K562 (cell line): ENCODE data around the gene CDC42BPB. TPM values are rescaled to one million over a fixed set of nuclear protein-coding genes. Genes with fewer than 3 reads are reported as not detected.

Source experiments
- ATAC-seq: fragments of 200-7000 bp; cut with Tn5 transposase; 3 replicates; pipeline ENCODE4 v1.9.1; 2020; ENCODE audit warnings: moderate library complexity
- BruUV-seq: library from RNA; stranded (reverse); fragments of 400-500 nt; replicated peaks from 2 replicates; lab custom pipeline; 2021; lab: Mats Ljungman, UMichigan
- CTCF ChIA-PET: fragments of 300-600 bp; formaldehyde crosslinking; extraction: SDS; loops from one replicate; lab custom pipeline; 2021; ENCODE audit warnings: low intra/inter-chr PET ratio; lab: Yijun Ruan, JAX
- POLR2A ChIA-PET: fragments of 300-600, 350-650 bp; sonication (Branson Sonifier 250); formaldehyde crosslinking; extraction: SDS; loops from one replicate; lab custom pipeline; 2021; ENCODE audit warnings: antibody characterized with exemption, inconsistent platforms; lab: Yijun Ruan, JAX
- DNase-seq, 4 experiments: peaks; one replicate each; pipeline versions ENCODE4 v3.0.0 to v3.0.0-alpha.2; 2011 to 2018; ENCODE audit warnings: low spot score in 3 of 4, mixed read lengths in 3 of 4; ENCODE audit errors: extremely low read depth in 1 of 4
- FAIRE-seq: peaks from 2 replicates; lab custom pipeline; 2011; peaks lifted over from hg19 to GRCh38; lab: Jason Lieb, UNC
- H2AFZ ChIP-seq: 2 replicates; pipeline ENCODE4 v1.6.0; 2011; ENCODE audit warnings: low read depth, low read length, control low read depth, inconsistent platforms
- H3K27ac ChIP-seq: fragments of 200-600 bp; 3 replicates; pipeline ENCODE4 v1.8.0; 2011; ENCODE audit warnings: low read depth, mild to moderate bottlenecking, control low read depth, inconsistent platforms, low read length, moderate library complexity, mixed read lengths; ENCODE audit errors: extremely low read depth
- H3K27me3 ChIP-seq, 2 experiments: fragments of 300-600 bp in 1 of 2; 2 replicates in 1 of 2; 3 replicates in 1 of 2; pipeline versions ENCODE4 v1.6.0 to v1.8.0; 2011; ENCODE audit warnings: inconsistent platforms in 2 of 2, low read length in 2 of 2, mild to moderate bottlenecking in 1 of 2, mixed read lengths in 1 of 2, moderate library complexity in 1 of 2; ENCODE audit not compliant: control insufficient read depth in 2 of 2, insufficient read depth in 2 of 2
- H3K36me3 ChIP-seq: fragments of 300-600 bp; 3 replicates; pipeline ENCODE4 v1.8.0; 2011; ENCODE audit warnings: mild to moderate bottlenecking, low read length, inconsistent platforms; ENCODE audit not compliant: control insufficient read depth, insufficient read depth
- H3K4me1 ChIP-seq, 2 experiments: fragments of 200-600 bp in 1 of 2; replicated peaks in 1 of 2; 2 replicates in 1 of 2; 3 replicates in 1 of 2; pipeline versions ENCODE4 v1.5.1 to v1.8.0; 2011; ENCODE audit warnings: inconsistent platforms in 2 of 2, low read length in 2 of 2, mild to moderate bottlenecking in 1 of 2, mixed read lengths in 1 of 2, moderate library complexity in 1 of 2; ENCODE audit not compliant: control insufficient read depth in 2 of 2, insufficient read depth in 2 of 2
- H3K4me2 ChIP-seq: 2 replicates; pipeline ENCODE4 v1.6.1; 2011; ENCODE audit warnings: low read length, control low read depth, inconsistent platforms, mixed read lengths; ENCODE audit not compliant: insufficient read depth
- H3K4me3 ChIP-seq: fragments of 200-600 bp; sonication (generic), shearing (Covaris generic); 2 replicates; pipeline ENCODE4 v1.5.1; 2016; ENCODE audit warnings: control low read depth, inconsistent platforms
- H3K79me2 ChIP-seq: fragments of 200-600 bp; 3 replicates; pipeline ENCODE4 v1.8.0; 2011; ENCODE audit warnings: low read length, inconsistent platforms; ENCODE audit not compliant: control insufficient read depth, insufficient read depth
- H3K9ac ChIP-seq, 2 experiments: 2 replicates each; pipeline versions ENCODE4 v1.6.0 to v1.6.1; 2011; ENCODE audit warnings: low read depth in 2 of 2, low read length in 2 of 2, control low read depth in 1 of 2, inconsistent platforms in 1 of 2, mild to moderate bottlenecking in 1 of 2, mixed read lengths in 1 of 2; ENCODE audit not compliant: insufficient read depth in 1 of 2
- H3K9me1 ChIP-seq: one replicate; pipeline ENCODE4 v1.6.0; 2011; ENCODE audit warnings: inconsistent platforms, mild to moderate bottlenecking, low read length, moderate library complexity; ENCODE audit not compliant: control insufficient read depth, insufficient read depth
- H3K9me3 ChIP-seq: replicated peaks from 2 replicates; pipeline ENCODE4 v1.5.1; 2011; ENCODE audit warnings: low read depth, low read length, inconsistent platforms; ENCODE audit not compliant: control insufficient read depth, insufficient read depth
- H4K20me1 ChIP-seq: replicated peaks from 2 replicates; pipeline ENCODE4 v1.6.1; 2011; ENCODE audit warnings: low read length, inconsistent platforms, mixed read lengths; ENCODE audit not compliant: control insufficient read depth, insufficient read depth
- ADNP ChIP-seq: fragments of 200-800 bp; sonication (Bioruptor generic); IDR thresholded peaks from 2 replicates; pipeline ENCODE4 v1.6.1; 2016; ENCODE audit warnings: missing genetic modification characterization, missing compliant biosample characterization
- ARHGAP35 ChIP-seq: fragments of 450-650 bp; IDR thresholded peaks from 2 replicates; pipeline ENCODE4 v1.6.1; 2018; ENCODE audit not compliant: partially characterized antibody
- CHCHD3 ChIP-seq: fragments of 250-450 bp; sonication (Bioruptor Pico); IDR thresholded peaks from 2 replicates; pipeline ENCODE4 v2.1.2; 2022; ENCODE audit warnings: mild to moderate bottlenecking
- E2F4 ChIP-seq: sonication (generic); formaldehyde crosslinking; IDR thresholded peaks from 2 replicates; pipeline ENCODE4 v1.8.0; 2022; ENCODE audit warnings: mild to moderate bottlenecking, low read depth, missing genetic modification reagents
- GTF2E2 ChIP-seq: fragments of 200-800 bp; sonication (Bioruptor generic); IDR thresholded peaks from 2 replicates; pipeline ENCODE4 v1.6.1; 2016; ENCODE audit warnings: missing genetic modification characterization, missing compliant biosample characterization
- HCFC1 ChIP-seq: IDR thresholded peaks from 2 replicates; pipeline ENCODE4 v1.6.1; 2012; ENCODE audit warnings: low read depth, low read length, improper control_type of control experiment
- HOXB6 ChIP-seq: fragments of 250-450 bp; sonication (Bioruptor Pico); IDR thresholded peaks from 2 replicates; pipeline ENCODE4 v1.5.1; 2022; ENCODE audit warnings: mild to moderate bottlenecking, borderline replicate concordance
- OTX1 ChIP-seq: fragments of 450-650 bp; formaldehyde crosslinking; IDR thresholded peaks from 2 replicates; pipeline ENCODE4 v1.4.0; 2022; ENCODE audit warnings: mild to moderate bottlenecking
- RBFOX2 ChIP-seq: fragments of 200-400 bp; formaldehyde crosslinking; IDR thresholded peaks from 2 replicates; pipeline ENCODE4 v1.6.1; 2017; ENCODE audit warnings: low read depth, mild to moderate bottlenecking, low read length, moderate library complexity
- SIN3A ChIP-seq, 2 experiments: fragments of 150-350 bp in 1 of 2; IDR thresholded peaks; 2 replicates each; pipeline ENCODE4 v1.6.1; 2011 to 2016; ENCODE audit warnings: borderline replicate concordance in 2 of 2, low read depth in 2 of 2, low read length in 2 of 2, mild to moderate bottlenecking in 2 of 2, moderate library complexity in 2 of 2; ENCODE audit not compliant: control insufficient read depth in 1 of 2
- STAT6 ChIP-seq: sonication (generic); formaldehyde crosslinking; IDR thresholded peaks from 2 replicates; pipeline ENCODE4 v1.8.1; 2023; ENCODE audit warnings: mild to moderate bottlenecking, missing genetic modification reagents
- ZNF518B ChIP-seq: fragments of 250-450 bp; sonication (Bioruptor Pico); IDR thresholded peaks from 2 replicates; pipeline ENCODE4 v1.5.0; 2021; ENCODE audit warnings: mild to moderate bottlenecking, moderate library complexity
- WGBS: fragments of 100-300 bp; shearing (Covaris generic); methylation state at CpG from one replicate; pipeline ENCODE4 v1.1.6; 2016; ENCODE audit warnings: low coverage, mixed read lengths; ENCODE audit not compliant: insufficient coverage; ENCODE audit errors: missing lambda C conversion rate; 5-methylcytosine and 5-hydroxymethylcytosine counted together
- in situ Hi-C: fragments of 300-500 bp; cut with MboI; formaldehyde crosslinking; loops from 4 replicates; pipeline ENCODE4 v1.15.0; 2018; ENCODE audit warnings: inconsistent platforms, mixed read lengths
- intact Hi-C: fragments of 100-400 bp; cut with micrococcal nuclease; formaldehyde crosslinking; loops from 2 replicates; pipeline ENCODE4 v1.14.2; 2022
- polyA plus RNA-seq, 8 experiments: library from polyadenylated mRNA; depleted of rRNA in 4 of 8; stranded (reverse) in 5 of 8; unstranded in 3 of 8; fragments of >200 nt; fragmentation: Nextera tagmentation in 2 of 8; fragmentation: Illumina TruSeq in 1 of 8; extraction: Ambion mirVana in 2 of 8; extraction: Trizol in 1 of 8; gene quantifications; 2 replicates each; pipeline versions ENCODE4 v1.2.1 to v1.2.3, GENCODE V29; 2011 to 2014; ENCODE audit warnings: inconsistent platforms in 1 of 8, missing spikeins in 1 of 8
- total RNA-seq, 7 experiments: library from RNA; depleted of rRNA in 6 of 7; stranded (reverse); fragments of >200 nt in 6 of 7; fragmentation: Illumina TruSeq in 2 of 7; extraction: Trizol in 2 of 7; gene quantifications; 2 replicates each; pipeline versions ENCODE4 v1.2.1 to v1.2.3, GENCODE V29; 2011 to 2021; ENCODE audit warnings: low replicate concordance in 1 of 7

The CDC42BPB gene
- total and polyA plus RNA-seq, 9 of the 15 experiments (the other 6 are each of a cell fraction or from before 2014, with no cell fraction given): 0.07 to 24.3 (median 12.6) TPM

GRCh38 chr14:102984336-102985102 lies 72.8 kb downstream of the CDC42BPB start:
- Histone ChIP-seq H3K9me3 (no peaks in the 10 kb centered on the region), H3K79me2 (no peaks in the 10 kb centered on the region), H3K27ac (no peak overlapping the region), H3K27me3 (no peaks in the 10 kb centered on the region), H4K20me1 (no peaks in the 10 kb centered on the region), H3K9ac (no peak overlapping the region), H3K4me3 (no peak overlapping the region), H2AFZ (no peak overlapping the region), H3K36me3 (peaks cover 14% of the 10 kb centered on the region; the same call in 1 of the 3 replicates), H3K4me1 (no peaks in the 10 kb centered on the region), H3K4me2 (no peak overlapping the region), H3K9me1 (peaks cover 3% of the 10 kb centered on the region)
- CTCF ChIA-PET: interaction anchor here (0.5 kb wide), 1 partner anchor 12 kb away, joined by 4 read pairs; no protein-coding TSS in a partner anchor
- in situ Hi-C loops: no loop called here
- no TSS peak for BruUV-seq
- ATAC-seq (no peak), FAIRE-seq (no peak), DNase-seq (no peak)
- POLR2A ChIA-PET: no interaction called here
- WGBS: 85% methylated on average over 11 of the region's 19 CpGs
- intact Hi-C loops: no loop called here
- TF ChIP-seq CHCHD3 (CRISPR knock-in tag) (no peak), SIN3A (IDR thresholded peaks at IDR 0.05; ENCODE audit: borderline replicate concordance in 2 of 2, control insufficient read depth in 1 of 2, low read depth in 2 of 2, low read length in 2 of 2) (no peak), STAT6 (CRISPR knock-in tag) (no peak), RBFOX2 (no peak), ADNP (tag) (no peak), ARHGAP35 (no peak), OTX1 (CRISPR knock-in tag) (no peak), HCFC1 (no peak), ZNF518B (CRISPR knock-in tag) (no peak), E2F4 (CRISPR knock-in tag) (no peak), GTF2E2 (tag) (no peak), HOXB6 (CRISPR knock-in tag) (no peak)
